Sigmoid colon (tissue), 4 donors: ENCODE data around the gene GSS.
A peak's percentile ranks its signal among the peaks of the same experiment; 100 is the strongest.

Experiments
- POLR2AphosphoS5 ChIP-seq, 4 donors: sonication (generic); formaldehyde crosslinking; IDR thresholded peaks; one replicate each; pipeline ENCODE4 v1.6.1; 2017; ENCODE audit warnings: antibody characterized with exemption in 4 of 4
- TF ChIP-seq, protein P1 (sequence below), 4 experiments: fragments of 450-650 bp in 3 of 4; fragments of 200-600 bp in 1 of 4; IDR thresholded peaks; one replicate each; pipeline ENCODE4 v1.5.1; 2016 to 2019; ENCODE audit warnings: antibody characterized with exemption in 4 of 4, mild to moderate bottlenecking in 3 of 4, moderate library complexity in 2 of 4

DNA sequence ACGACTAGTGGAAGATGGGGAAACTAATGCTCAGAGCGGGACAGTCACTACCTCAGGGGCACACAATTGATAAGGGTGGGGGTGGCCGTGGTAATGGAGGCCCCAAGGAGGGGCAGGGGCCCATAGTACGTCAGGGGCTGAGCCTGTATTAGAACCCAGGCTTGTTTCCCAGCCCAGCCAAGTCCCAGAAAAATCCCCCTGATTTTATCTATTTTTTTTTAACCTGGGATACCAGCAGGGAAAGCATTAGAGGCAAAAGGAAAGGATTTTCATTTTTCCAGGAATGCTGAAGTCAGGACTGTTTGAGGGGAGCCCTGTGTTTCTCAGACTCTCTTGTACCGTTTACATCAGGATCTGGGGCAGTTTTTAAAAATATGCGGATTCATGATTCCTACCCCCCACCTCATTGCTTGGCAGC is 444 bp upstream of the GSS start:
- TF ChIP-seq, protein P1, sequence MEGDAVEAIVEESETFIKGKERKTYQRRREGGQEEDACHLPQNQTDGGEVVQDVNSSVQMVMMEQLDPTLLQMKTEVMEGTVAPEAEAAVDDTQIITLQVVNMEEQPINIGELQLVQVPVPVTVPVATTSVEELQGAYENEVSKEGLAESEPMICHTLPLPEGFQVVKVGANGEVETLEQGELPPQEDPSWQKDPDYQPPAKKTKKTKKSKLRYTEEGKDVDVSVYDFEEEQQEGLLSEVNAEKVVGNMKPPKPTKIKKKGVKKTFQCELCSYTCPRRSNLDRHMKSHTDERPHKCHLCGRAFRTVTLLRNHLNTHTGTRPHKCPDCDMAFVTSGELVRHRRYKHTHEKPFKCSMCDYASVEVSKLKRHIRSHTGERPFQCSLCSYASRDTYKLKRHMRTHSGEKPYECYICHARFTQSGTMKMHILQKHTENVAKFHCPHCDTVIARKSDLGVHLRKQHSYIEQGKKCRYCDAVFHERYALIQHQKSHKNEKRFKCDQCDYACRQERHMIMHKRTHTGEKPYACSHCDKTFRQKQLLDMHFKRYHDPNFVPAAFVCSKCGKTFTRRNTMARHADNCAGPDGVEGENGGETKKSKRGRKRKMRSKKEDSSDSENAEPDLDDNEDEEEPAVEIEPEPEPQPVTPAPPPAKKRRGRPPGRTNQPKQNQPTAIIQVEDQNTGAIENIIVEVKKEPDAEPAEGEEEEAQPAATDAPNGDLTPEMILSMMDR (IDR thresholded peaks at IDR 0.05), result peak in 1 of 4 experiments; percentile 5
- TF ChIP-seq POLR2AphosphoS5 (IDR thresholded peaks at IDR 0.05), result no peak
